Hepatocyte (in vitro differentiated cells): ENCODE results near the gene HS6ST1. TPM values are rescaled to one million over a fixed set of nuclear protein-coding genes. Genes with fewer than 3 reads are reported as not detected.

Experiments used
- DNase-seq: peaks from one replicate; pipeline ENCODE4 v3.0.0-alpha.2; 2016; ENCODE audit warnings: low spot score
- H2AFZ ChIP-seq: fragments of 200-600 bp; sonication (generic); 2 replicates; pipeline ENCODE4 v1.6.0; 2016; ENCODE audit warnings: antibody characterized with exemption, mild to moderate bottlenecking
- H3K27ac ChIP-seq: fragments of 200-600 bp; sonication (generic); 2 replicates; pipeline ENCODE4 v1.5.1; 2016; ENCODE audit warnings: mild to moderate bottlenecking
- H3K27me3 ChIP-seq: fragments of 200-600 bp; sonication (generic); 2 replicates; pipeline ENCODE4 v1.6.1; 2016
- H3K36me3 ChIP-seq: fragments of 200-600 bp; sonication (generic); replicated peaks from 2 replicates; pipeline ENCODE4 v1.5.1; 2016; ENCODE audit warnings: low read depth; ENCODE audit not compliant: insufficient read depth
- H3K4me1 ChIP-seq: fragments of 200-600 bp; sonication (generic); 2 replicates; pipeline ENCODE4 v1.5.1; 2016; ENCODE audit warnings: mild to moderate bottlenecking, moderate library complexity; ENCODE audit not compliant: insufficient read depth
- H3K4me2 ChIP-seq: fragments of 200-600 bp; sonication (generic); 2 replicates; pipeline ENCODE4 v1.6.0; 2016
- H3K4me3 ChIP-seq: fragments of 200-600 bp; sonication (generic); 2 replicates; pipeline ENCODE4 v1.5.1; 2016; ENCODE audit warnings: mild to moderate bottlenecking
- H3K79me2 ChIP-seq: fragments of 200-600 bp; sonication (generic); 2 replicates; pipeline ENCODE4 v1.6.0; 2017; ENCODE audit warnings: mild to moderate bottlenecking
- H3K9me2 ChIP-seq: fragments of 200-600 bp; sonication (generic); replicated peaks from 2 replicates; pipeline ENCODE4 v1.6.0; 2017; ENCODE audit warnings: mild to moderate bottlenecking; ENCODE audit not compliant: insufficient read depth
- H3K9me3 ChIP-seq: fragments of 200-600 bp; sonication (generic); 2 replicates; pipeline ENCODE4 v1.5.1; 2016; ENCODE audit warnings: low read depth, mild to moderate bottlenecking
- H4K20me1 ChIP-seq: fragments of 200-600 bp; sonication (generic); 2 replicates; pipeline ENCODE4 v1.6.0; 2016; ENCODE audit warnings: mild to moderate bottlenecking; ENCODE audit not compliant: insufficient read depth, poor library complexity, severe bottlenecking
- EZH2 ChIP-seq: fragments of 200-600 bp; sonication (generic); IDR thresholded peaks from 2 replicates; pipeline ENCODE4 v1.6.1; 2016; ENCODE audit warnings: antibody characterized with exemption, mild to moderate bottlenecking, borderline replicate concordance
- EZH2phosphoT487 ChIP-seq: fragments of 200-600 bp; sonication (generic); IDR thresholded peaks from one replicate; pipeline ENCODE4 v1.6.1; 2018; ENCODE audit warnings: antibody characterized with exemption, mild to moderate bottlenecking, low read depth, moderate library complexity; ENCODE audit not compliant: unreplicated experiment, severe bottlenecking
- WGBS: methylation state at CpG from one replicate; pipeline ENCODE4 v1.1.6; 2016; ENCODE audit warnings: low lambda C conversion rate; ENCODE audit errors: missing lambda C conversion rate; 5-methylcytosine and 5-hydroxymethylcytosine counted together
- polyA plus RNA-seq: library from polyadenylated mRNA; unstranded; fragments of >200 nt; fragmentation: Nextera tagmentation; extraction: Ambion mirVana; gene quantifications from 2 replicates; pipeline ENCODE4 v1.2.1, GENCODE V29; 2016
- total RNA-seq: library from RNA; depleted of rRNA; stranded (reverse); fragments of >200 nt; gene quantifications from 2 replicates; pipeline ENCODE4 v1.2.3, GENCODE V29; 2014
- TF ChIP-seq, protein P1 (sequence below): fragments of 200-600 bp; sonication (generic); IDR thresholded peaks from 2 replicates; pipeline ENCODE4 v1.5.1; 2016; ENCODE audit warnings: antibody characterized with exemption, mild to moderate bottlenecking; ENCODE audit not compliant: poor library complexity

The HS6ST1 gene, protein sequence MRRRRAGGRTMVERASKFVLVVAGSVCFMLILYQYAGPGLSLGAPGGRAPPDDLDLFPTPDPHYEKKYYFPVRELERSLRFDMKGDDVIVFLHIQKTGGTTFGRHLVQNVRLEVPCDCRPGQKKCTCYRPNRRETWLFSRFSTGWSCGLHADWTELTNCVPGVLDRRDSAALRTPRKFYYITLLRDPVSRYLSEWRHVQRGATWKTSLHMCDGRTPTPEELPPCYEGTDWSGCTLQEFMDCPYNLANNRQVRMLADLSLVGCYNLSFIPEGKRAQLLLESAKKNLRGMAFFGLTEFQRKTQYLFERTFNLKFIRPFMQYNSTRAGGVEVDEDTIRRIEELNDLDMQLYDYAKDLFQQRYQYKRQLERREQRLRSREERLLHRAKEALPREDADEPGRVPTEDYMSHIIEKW
- 35.7 and 48.3 TPM in 2 replicates for total RNA-seq
- polyA plus RNA-seq: 34.9 and 46.7 TPM in 2 replicates

DNA sequence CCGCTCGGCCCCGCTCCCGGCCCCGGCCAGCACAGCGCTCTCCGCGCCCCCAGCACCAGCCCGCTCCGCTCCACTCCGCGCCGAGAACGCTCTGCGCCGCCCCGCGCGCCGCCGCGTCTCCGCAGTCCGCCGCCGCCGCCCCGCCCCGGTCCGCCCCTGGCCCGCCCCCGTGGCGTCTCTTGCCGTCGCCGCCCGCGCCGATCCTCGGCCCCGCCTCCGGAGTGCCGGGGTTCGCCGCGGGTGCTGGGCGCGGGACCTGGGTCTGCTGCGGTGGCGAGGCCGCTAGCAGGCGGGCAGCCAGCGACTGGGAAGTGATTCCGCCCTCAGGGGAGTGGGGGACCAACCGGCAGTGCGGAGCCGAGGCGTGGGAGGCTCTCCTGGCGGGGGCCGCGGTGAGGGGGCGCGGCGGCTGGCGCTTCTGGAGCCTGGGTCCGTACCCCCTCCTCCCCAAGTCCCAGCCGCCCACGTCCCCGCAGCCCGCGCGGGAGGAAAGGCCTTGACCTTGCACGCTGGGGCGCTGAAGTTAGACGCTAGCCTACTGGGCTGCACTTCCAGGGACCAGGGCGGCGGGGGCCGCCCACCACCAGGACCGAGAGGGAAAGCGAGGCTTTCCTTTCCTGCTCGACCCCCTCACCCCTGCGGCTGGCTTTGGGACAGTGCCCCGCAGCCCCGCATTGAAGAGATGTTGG is at the start of gene HS6ST1:
Gene HS6ST1 (minus strand): TSS at position 93 of the 689 bp plus-strand sequence. CDS start 305 bp downstream, outside the sequence.
- Histone ChIP-seq H3K4me1 (peaks cover 33% of the 10 kb centered on the region), H3K79me2 (peaks cover 39% of the 10 kb centered on the region), H3K27me3 (no peaks in the 10 kb centered on the region), H3K36me3 (no peaks in the 10 kb centered on the region), H2AFZ (peak within 1 kb of the TSS; percentile 91), H3K9me3 (no peaks in the 10 kb centered on the region), H3K27ac (peak within 1 kb of the TSS; percentile 10), H3K4me2 (peak within 1 kb of the TSS; percentile 99), H3K4me3 (peak within 1 kb of the TSS; percentile 89), H3K9me2 (no peaks in the 10 kb centered on the region), H4K20me1 (peaks cover 40% of the 10 kb centered on the region)
- peak; percentile 94 for DNase-seq
- TF ChIP-seq EZH2: no peak
- no peak for TF ChIP-seq EZH2phosphoT487
- TF ChIP-seq, protein P1, sequence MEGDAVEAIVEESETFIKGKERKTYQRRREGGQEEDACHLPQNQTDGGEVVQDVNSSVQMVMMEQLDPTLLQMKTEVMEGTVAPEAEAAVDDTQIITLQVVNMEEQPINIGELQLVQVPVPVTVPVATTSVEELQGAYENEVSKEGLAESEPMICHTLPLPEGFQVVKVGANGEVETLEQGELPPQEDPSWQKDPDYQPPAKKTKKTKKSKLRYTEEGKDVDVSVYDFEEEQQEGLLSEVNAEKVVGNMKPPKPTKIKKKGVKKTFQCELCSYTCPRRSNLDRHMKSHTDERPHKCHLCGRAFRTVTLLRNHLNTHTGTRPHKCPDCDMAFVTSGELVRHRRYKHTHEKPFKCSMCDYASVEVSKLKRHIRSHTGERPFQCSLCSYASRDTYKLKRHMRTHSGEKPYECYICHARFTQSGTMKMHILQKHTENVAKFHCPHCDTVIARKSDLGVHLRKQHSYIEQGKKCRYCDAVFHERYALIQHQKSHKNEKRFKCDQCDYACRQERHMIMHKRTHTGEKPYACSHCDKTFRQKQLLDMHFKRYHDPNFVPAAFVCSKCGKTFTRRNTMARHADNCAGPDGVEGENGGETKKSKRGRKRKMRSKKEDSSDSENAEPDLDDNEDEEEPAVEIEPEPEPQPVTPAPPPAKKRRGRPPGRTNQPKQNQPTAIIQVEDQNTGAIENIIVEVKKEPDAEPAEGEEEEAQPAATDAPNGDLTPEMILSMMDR: no peak
- 4% methylated on average over 33 of the region's 84 CpGs for WGBS

DNA sequence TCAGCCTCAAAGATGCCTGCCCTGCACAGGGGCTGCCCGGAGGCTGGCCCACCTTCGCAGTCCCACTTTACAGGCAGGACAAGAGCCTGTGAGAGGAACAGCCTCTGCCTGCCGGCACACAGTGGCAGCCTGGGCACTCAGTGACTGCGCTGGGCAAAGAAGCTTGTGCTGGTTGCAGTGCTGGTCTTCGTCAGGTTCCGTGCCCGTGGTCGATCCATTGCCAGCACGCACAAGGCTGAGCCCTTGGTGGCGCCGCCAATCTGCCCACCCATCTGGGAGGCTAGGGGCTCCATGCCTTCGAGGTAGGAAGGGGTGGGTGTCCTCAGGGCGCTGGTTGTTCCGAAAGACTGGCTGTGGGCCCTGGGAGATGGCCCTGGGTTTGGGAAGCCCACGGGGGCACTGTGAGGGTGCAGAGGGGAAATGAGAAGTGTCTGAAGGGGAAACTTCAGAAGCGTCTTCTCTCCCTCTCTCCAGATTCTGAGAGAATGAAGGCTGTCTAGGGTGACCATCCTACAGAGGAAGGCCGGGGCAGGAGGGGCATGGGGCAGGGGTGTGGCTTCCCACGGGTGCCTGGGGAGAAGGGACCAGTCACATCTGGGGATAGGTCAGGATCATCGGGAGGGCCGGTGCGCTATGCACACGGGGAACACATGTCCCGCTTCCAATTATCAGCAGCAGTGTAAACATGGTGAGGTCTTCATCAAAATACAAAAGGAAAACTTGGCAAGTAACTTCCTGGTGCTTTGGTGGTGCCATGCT is 49.1 kb upstream of the HS6ST1 start:
- no peaks in the 10 kb centered on the region for H3K27me3 ChIP-seq
- H3K9me2 ChIP-seq: no peaks in the 10 kb centered on the region
- H3K27ac ChIP-seq: no peak overlapping the region
- peaks cover 13% of the 10 kb centered on the region for H3K4me1 ChIP-seq
- H3K4me3 ChIP-seq: no peak overlapping the region
- no peaks in the 10 kb centered on the region for H3K9me3 ChIP-seq
- TF ChIP-seq EZH2phosphoT487: no peak
- no peak for TF ChIP-seq EZH2
- TF ChIP-seq, protein P1: no peak
- no peaks in the 10 kb centered on the region for H3K36me3 ChIP-seq
- no peak overlapping the region for H3K4me2 ChIP-seq
- DNase-seq: no peak
- H3K79me2 ChIP-seq: no peaks in the 10 kb centered on the region
- H4K20me1 ChIP-seq: no peaks in the 10 kb centered on the region
- WGBS: 94% methylated on average over 23 of the region's 23 CpGs
- H2AFZ ChIP-seq: no peak overlapping the region

DNA sequence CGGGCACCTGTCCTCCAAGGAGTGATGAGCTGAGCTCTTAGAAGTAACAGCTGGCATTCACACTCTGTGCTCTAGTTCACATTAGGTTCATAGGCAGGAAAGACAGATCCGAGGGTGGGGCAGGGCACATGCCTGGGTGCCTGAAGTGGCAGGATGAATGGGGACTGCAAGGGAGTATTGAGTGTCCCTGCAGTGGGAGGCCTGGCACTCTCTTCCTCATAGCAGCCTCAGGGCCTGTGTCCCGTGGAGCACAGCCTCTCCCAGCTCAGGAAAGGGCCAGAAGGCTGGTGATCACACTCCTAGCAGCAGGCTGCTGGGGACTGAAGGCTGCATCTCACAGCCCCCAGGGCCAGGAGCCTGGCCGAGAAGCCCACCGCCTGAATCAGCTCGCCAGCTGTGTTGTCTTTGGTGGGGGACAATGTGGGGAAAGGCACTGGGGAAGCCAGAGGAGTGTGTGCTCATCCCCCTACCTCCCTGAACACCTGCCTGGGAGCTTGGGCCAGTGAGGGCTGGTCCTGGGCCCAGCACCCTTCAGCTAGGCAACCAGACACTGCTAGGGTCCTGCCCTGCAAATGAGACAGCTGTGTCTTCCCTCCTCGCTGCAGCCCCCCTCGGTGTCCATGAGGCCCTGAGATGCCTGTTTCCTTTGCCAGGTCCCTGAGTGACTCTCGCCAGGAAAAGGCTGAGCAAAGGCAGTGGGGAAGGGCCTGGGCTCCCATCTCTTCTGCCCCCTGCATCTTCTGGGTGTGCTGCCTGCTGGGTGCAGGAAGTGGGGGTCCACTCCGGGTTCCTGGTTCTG is 48.2 kb upstream of the HS6ST1 start:
- Histone ChIP-seq H4K20me1 (no peaks in the 10 kb centered on the region), H3K79me2 (no peaks in the 10 kb centered on the region), H3K27ac (no peak overlapping the region), H3K9me3 (no peaks in the 10 kb centered on the region), H3K27me3 (no peaks in the 10 kb centered on the region), H3K4me3 (no peak overlapping the region), H3K9me2 (no peaks in the 10 kb centered on the region), H3K4me1 (peaks cover 22% of the 10 kb centered on the region), H3K36me3 (no peaks in the 10 kb centered on the region), H3K4me2 (no peak overlapping the region), H2AFZ (no peak overlapping the region)
- TF ChIP-seq, protein P1: no peak
- TF ChIP-seq EZH2phosphoT487: no peak
- no peak for TF ChIP-seq EZH2
- DNase-seq: no peak
- WGBS: 82% methylated on average over 10 of the region's 10 CpGs
